Common myeloid progenitor, CD34-positive (primary cell): Measurements from ENCODE around the gene CPT1A.

ENCODE experiments used
- CTCF ChIA-PET: fragments of 350-600 bp; sonication (Branson Sonifier 250); formaldehyde crosslinking; loops from one replicate; lab custom pipeline; 2021; ENCODE audit warnings: antibody characterized with exemption; lab: Charles Lee
- POLR2A ChIA-PET: fragments of 350-600 bp; sonication (Branson Sonifier 250); formaldehyde crosslinking; loops from one replicate; lab custom pipeline; 2021; ENCODE audit warnings: antibody characterized with exemption; lab: Charles Lee
- DNase-seq, 3 donors: peaks; one replicate each; pipeline versions ENCODE4 v3.0.0 to v3.0.0-alpha.2; 2013
- H3K27ac ChIP-seq, 2 experiments: 1 replicate in 1 of 2; 2 replicates in 1 of 2; pipeline ENCODE4 v1.7.0; 2013; ENCODE audit warnings: inconsistent platforms in 2 of 2, low read length in 2 of 2, mild to moderate bottlenecking in 2 of 2, low read depth in 1 of 2, moderate library complexity in 1 of 2; ENCODE audit not compliant: severe bottlenecking in 2 of 2, insufficient read depth in 1 of 2, poor library complexity in 1 of 2
- H3K27me3 ChIP-seq, 5 experiments: replicated peaks in 2 of 5; 1 replicate in 3 of 5; 2 replicates in 2 of 5; pipeline versions ENCODE4 v1.6.1 to v1.7.0; 2013; ENCODE audit warnings: low read length in 4 of 5, mild to moderate bottlenecking in 2 of 5, moderate library complexity in 2 of 5, inconsistent platforms in 1 of 5; ENCODE audit not compliant: insufficient read depth in 5 of 5, control insufficient read depth in 4 of 5
- H3K36me3 ChIP-seq, 4 experiments: 1 replicate in 2 of 4; 2 replicates in 2 of 4; pipeline versions ENCODE4 v1.6.1 to v1.7.0; 2013; ENCODE audit warnings: low read length in 3 of 4, control low read depth in 1 of 4, mild to moderate bottlenecking in 1 of 4; ENCODE audit not compliant: control insufficient read depth in 4 of 4, insufficient read depth in 4 of 4
- H3K4me1 ChIP-seq, 4 experiments: 1 replicate in 3 of 4; 2 replicates in 1 of 4; pipeline versions ENCODE4 v1.6.1 to v1.7.1; 2013; ENCODE audit warnings: low read length in 3 of 4, mild to moderate bottlenecking in 3 of 4, control low read depth in 1 of 4, inconsistent platforms in 1 of 4, moderate library complexity in 1 of 4; ENCODE audit not compliant: control insufficient read depth in 4 of 4, insufficient read depth in 4 of 4; ENCODE audit errors: control extremely low read depth in 1 of 4
- H3K4me3 ChIP-seq, 7 experiments: 1 replicate in 4 of 7; 2 replicates in 3 of 7; pipeline versions ENCODE4 v1.5.1 to v1.7.0; 2013; ENCODE audit warnings: mild to moderate bottlenecking in 7 of 7, low read length in 6 of 7, moderate library complexity in 6 of 7, inconsistent platforms in 2 of 7, low read depth in 2 of 7, control low read depth in 1 of 7; ENCODE audit not compliant: insufficient read depth in 4 of 7, control insufficient read depth in 1 of 7; ENCODE audit errors: extremely low read depth in 1 of 7
- H3K9me3 ChIP-seq, 5 experiments: 1 replicate in 4 of 5; 2 replicates in 1 of 5; pipeline versions ENCODE4 v1.6.1 to v1.7.1; 2013; ENCODE audit warnings: low read length in 4 of 5, mild to moderate bottlenecking in 2 of 5, inconsistent platforms in 1 of 5, low read depth in 1 of 5, moderate library complexity in 1 of 5; ENCODE audit not compliant: control insufficient read depth in 4 of 5, insufficient read depth in 2 of 5; ENCODE audit errors: control extremely low read depth in 1 of 5
- WGBS: methylation state at CpG from one replicate; pipeline ENCODE4 v1.1.5; 2013; ENCODE audit not compliant: insufficient coverage; 5-methylcytosine and 5-hydroxymethylcytosine counted together

CPT1A gene

DNA sequence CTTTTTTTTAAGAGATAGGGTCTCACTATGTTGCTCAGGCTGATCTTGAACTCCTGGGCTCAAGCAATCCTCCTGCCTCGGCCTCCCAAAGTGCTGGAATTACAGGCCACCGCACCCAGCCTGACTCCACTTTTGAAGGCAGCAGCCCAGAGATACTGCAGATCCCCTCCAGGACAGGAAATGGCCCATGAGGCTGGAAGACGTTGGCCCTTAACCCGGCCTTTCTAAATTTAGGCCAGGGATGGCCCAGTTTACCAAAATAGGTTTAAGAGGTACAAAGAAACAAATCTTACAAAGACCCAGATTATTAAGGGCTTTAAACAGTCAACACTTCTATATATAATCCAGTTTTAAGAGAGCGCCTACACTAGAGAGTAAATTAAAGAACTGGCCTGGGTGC lies 32.2 kb downstream of the CPT1A start:
- no peak for DNase-seq
- no peak overlapping the region for H3K4me3 ChIP-seq
- CTCF ChIA-PET, result interaction anchor here (0.7 to 0.9 kb wide), 2 partner anchors 9 to 31 kb away, joined by 3 to 4 read pairs; no protein-coding TSS in a partner anchor
- H3K9me3 ChIP-seq, result no peaks in the 10 kb centered on the region
- H3K36me3 ChIP-seq, result peaks cover 6 to 81% (median 55%) of the 10 kb centered on the region in 4 experiments
- POLR2A ChIA-PET, result no interaction called here
- no peaks in the 10 kb centered on the region for H3K4me1 ChIP-seq
- H3K27ac ChIP-seq, result peak overlapping the region in 1 of 2 experiments; percentile 14
- H3K27me3 ChIP-seq, result no peaks in the 10 kb centered on the region
- WGBS, result 87% methylated on average over 5 of the region's 5 CpGs

GRCh38 chr11:68808787-68809186 lies 32.9 kb downstream of the CPT1A start:
- peaks cover 6 to 84% (median 60%) of the 10 kb centered on the region in 4 experiments for H3K36me3 ChIP-seq
- no CpG with 5 or more reads among the region's 2 CpGs for WGBS
- POLR2A ChIA-PET, result no interaction called here

DNA sequence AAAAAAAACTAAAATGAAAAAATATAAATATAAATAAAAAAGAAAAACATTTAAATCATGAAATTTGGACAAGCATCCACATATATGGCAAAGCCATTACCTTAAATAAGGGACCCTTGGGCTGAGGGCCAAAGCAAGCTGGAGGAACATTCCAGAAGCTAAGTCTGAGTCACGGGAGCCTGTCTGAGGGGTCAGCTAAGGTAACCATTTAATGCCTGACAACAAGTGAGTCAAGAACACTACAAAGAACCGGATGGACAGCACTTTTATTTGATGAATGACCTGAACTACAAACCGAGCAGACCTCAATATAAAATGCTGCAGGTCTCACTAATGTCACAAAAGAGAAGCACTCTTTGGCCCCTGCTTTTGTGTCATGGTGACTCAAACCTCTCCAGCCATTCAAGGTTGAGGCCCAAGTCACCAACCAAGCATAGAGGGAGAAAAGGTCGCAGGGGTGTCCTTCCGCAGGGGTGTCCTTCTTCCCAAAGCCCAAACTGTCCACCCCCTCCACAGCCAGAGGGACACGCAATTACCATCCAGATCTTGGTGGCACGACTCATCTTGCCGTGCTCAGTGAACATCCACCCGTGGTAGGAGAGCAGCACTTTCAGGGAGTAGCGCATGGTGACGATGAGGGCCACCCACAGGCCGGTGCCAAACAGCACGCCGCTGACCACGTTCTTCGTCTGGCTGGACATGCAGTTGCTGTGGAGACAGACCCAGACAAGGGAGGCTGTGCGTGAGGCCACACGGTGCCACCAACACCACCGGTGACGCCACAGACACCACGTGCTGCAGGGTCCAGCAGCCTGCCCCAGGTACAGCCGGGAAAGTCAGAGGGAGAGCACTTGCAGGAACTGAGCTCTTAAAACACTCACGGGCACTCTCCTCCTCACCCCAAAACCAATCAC lies 34.5 kb downstream of the CPT1A start:
- Histone ChIP-seq H3K4me1 (no peaks in the 10 kb centered on the region), H3K27me3 (no peaks in the 10 kb centered on the region), H3K27ac (no peak overlapping the region), H3K36me3 (peaks cover 7 to 82% (median 59%) of the 10 kb centered on the region in 4 experiments), H3K4me3 (no peak overlapping the region), H3K9me3 (no peaks in the 10 kb centered on the region)
- WGBS, result 96% methylated on average over 21 of the region's 23 CpGs
- no peak for DNase-seq
- ChIA-PET POLR2A (no interaction called here), CTCF (interaction anchor here (0.8 to 2.0 kb wide), 6 partner anchors 8 to 93 kb away, joined by 3 to 11 read pairs (median 3); no protein-coding TSS in a partner anchor)

More at GRCh38 chr11:68808787-68809186, 32.9 kb downstream of the CPT1A start:
- DNase-seq, result no peak
- Histone ChIP-seq H3K4me3 (no peak overlapping the region), H3K27me3 (no peaks in the 10 kb centered on the region), H3K27ac (no peak overlapping the region), H3K9me3 (no peaks in the 10 kb centered on the region), H3K4me1 (no peaks in the 10 kb centered on the region)
- CTCF ChIA-PET, result interaction anchor here (2.0 kb wide), 1 partner anchor 11 kb away, joined by 11 read pairs; no protein-coding TSS in a partner anchor

GRCh38 chr11:68804786-68805185 lies 36.9 kb downstream of the CPT1A start:
- no peaks in the 10 kb centered on the region for H3K4me1 ChIP-seq
- ChIA-PET POLR2A (no interaction called here), CTCF (interaction anchor here (0.7 kb wide), 1 partner anchor 28 kb away, joined by 3 read pairs; no protein-coding TSS in a partner anchor)
- no peak for DNase-seq
- no peak overlapping the region for H3K4me3 ChIP-seq
- peaks cover 15 to 82% (median 61%) of the 10 kb centered on the region in 4 experiments for H3K36me3 ChIP-seq
- 74% methylated on average over 3 of the region's 3 CpGs for WGBS
- H3K27ac ChIP-seq, result no peak overlapping the region
- H3K27me3 ChIP-seq, result no peaks in the 10 kb centered on the region
- no peaks in the 10 kb centered on the region for H3K9me3 ChIP-seq

GRCh38 chr11:68803766-68804165 lies 38.0 kb downstream of the CPT1A start:
- no peaks in the 10 kb centered on the region for H3K4me1 ChIP-seq
- CTCF ChIA-PET, result no interaction called here
- H3K9me3 ChIP-seq, result no peaks in the 10 kb centered on the region
- WGBS, result 100% methylated on average over 6 of the region's 8 CpGs
- no peak for DNase-seq
- POLR2A ChIA-PET, result no interaction called here
- no peak overlapping the region for H3K27ac ChIP-seq
- no peak overlapping the region for H3K4me3 ChIP-seq
- no peaks in the 10 kb centered on the region for H3K27me3 ChIP-seq
- peaks cover 14 to 87% (median 65%) of the 10 kb centered on the region in 4 experiments for H3K36me3 ChIP-seq

DNA sequence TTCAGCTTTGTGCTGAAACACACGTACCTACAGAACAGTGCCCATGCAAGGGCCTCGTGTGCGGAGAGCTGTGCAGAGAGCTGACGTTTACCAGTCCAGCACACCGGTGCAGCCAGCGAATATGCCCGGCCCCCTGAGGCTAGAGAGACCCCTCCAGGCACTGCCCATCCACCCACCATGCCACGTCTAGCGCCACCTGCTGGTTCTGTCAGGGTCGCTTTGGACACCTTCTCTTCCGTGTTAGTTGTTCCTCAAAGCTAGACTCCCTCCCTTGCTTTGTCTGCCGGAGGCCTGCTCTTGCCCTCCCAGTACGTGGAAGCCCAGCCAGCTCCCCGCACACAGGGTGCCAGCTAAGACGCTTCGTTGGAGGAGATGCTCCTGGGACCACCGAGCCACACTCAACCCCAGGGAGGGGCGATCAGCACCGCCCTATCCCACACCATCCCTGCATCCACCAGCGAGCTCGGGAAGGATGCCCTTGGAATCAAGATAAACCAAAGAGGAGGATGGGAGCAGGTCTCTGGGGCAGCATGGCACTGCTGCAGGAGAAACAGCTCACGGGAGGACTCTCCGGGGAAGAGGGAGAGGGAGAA lies 43.4 kb downstream of the CPT1A start:
- Histone ChIP-seq H3K9me3 (no peaks in the 10 kb centered on the region), H3K27me3 (no peaks in the 10 kb centered on the region), H3K36me3 (peaks cover 14 to 87% (median 70%) of the 10 kb centered on the region in 4 experiments), H3K4me3 (no peak overlapping the region), H3K4me1 (peaks cover 0 to 5% (median 2%) of the 10 kb centered on the region in 4 experiments), H3K27ac (no peak overlapping the region)
- ChIA-PET CTCF (interaction anchor here (1.0 to 2.2 kb wide), 12 partner anchors 9 to 125 kb away, joined by 3 to 11 read pairs (median 4); no protein-coding TSS in a partner anchor), POLR2A (interaction anchor here (0.6 kb wide), 1 partner anchor 20 kb away, joined by 3 read pairs; no protein-coding TSS in a partner anchor)
- WGBS, result 78% methylated on average over 18 of the region's 23 CpGs
- DNase-seq, result peak; percentile 29 to 57 (median 49)
